ENCODE measurements around the gene SNAP29.

GRCh38 chr22:20890975-20891374 lies 32.2 kb downstream of the SNAP29 start:
- TF ChIP-seq, protein P1, sequence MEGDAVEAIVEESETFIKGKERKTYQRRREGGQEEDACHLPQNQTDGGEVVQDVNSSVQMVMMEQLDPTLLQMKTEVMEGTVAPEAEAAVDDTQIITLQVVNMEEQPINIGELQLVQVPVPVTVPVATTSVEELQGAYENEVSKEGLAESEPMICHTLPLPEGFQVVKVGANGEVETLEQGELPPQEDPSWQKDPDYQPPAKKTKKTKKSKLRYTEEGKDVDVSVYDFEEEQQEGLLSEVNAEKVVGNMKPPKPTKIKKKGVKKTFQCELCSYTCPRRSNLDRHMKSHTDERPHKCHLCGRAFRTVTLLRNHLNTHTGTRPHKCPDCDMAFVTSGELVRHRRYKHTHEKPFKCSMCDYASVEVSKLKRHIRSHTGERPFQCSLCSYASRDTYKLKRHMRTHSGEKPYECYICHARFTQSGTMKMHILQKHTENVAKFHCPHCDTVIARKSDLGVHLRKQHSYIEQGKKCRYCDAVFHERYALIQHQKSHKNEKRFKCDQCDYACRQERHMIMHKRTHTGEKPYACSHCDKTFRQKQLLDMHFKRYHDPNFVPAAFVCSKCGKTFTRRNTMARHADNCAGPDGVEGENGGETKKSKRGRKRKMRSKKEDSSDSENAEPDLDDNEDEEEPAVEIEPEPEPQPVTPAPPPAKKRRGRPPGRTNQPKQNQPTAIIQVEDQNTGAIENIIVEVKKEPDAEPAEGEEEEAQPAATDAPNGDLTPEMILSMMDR (IDR thresholded peaks at IDR 0.05), result no peak
- TF ChIP-seq EP300 (IDR thresholded peaks at IDR 0.05) (no peak), POLR2AphosphoS5 (IDR thresholded peaks at IDR 0.05) (no peak)

All from stomach (tissue), 4 donors.